Measurements from ENCODE around the gene SWT1. TPM values are rescaled to one million over a fixed set of nuclear protein-coding genes. Genes with fewer than 3 reads are reported as not detected.

SWT1 gene
- total RNA-seq, 3 donors from 2014 or later (not counting 1 experiment from before 2014, with no cell fraction given), result 4.0 to 5.3 (median 5.1) TPM

DNA sequence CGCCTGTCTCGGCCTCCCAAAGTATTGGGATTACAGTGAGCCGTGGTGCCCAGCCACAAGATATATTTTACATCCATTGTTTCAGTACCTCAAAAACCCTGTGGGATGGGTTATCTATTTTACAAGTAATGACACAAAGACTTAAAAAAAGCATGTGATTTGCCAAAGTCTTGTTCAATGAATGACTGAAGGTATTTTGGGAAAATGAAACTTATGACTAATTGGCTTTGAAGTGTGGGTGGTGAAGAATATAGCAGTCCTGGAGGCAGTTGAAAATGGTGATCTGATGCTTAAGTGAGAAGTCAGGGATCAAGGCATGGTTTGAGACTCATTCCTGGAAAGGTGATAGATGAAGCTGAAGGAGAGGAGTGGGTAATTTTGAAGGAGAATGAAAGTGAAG is 3.0 kb downstream of the SWT1 start:
- no peaks in the 10 kb centered on the region for H3K27me3 ChIP-seq (ENCODE audit: control insufficient read depth, insufficient read depth, low read length)
- DNase-seq (no peak), ATAC-seq (no peak)
- no peaks in the 10 kb centered on the region for H3K9me3 ChIP-seq (ENCODE audit: control insufficient read depth, insufficient read depth, low read length)
- 100% methylated on average over 2 of the region's 3 CpGs for WGBS (ENCODE audit: insufficient coverage)
- H3K4me3 ChIP-seq (ENCODE audit: low read length), result no peak overlapping the region
- Mint-ChIP-seq H3K4me3 (no peak overlapping the region), H3K36me3 (peaks cover under 1% of the 10 kb centered on the region), H3K4me1 (peaks cover 23 to 27% of the 10 kb centered on the region in 2 donors), H3K27ac (no peak overlapping the region), H3K9me3 (no peaks in the 10 kb centered on the region), H3K27me3 (ENCODE audit: low read depth in 2 of 2) (no peaks in the 10 kb centered on the region)
- H3K36me3 ChIP-seq (ENCODE audit: control insufficient read depth, insufficient read depth, low read length), result no peaks in the 10 kb centered on the region
- intact Hi-C loops (cut with micrococcal nuclease), result loop anchor here (5.0 to 10.0 kb wide), 3 partner anchors 188 to 535 kb away; partner anchors contain the start of gene NIBAN1
- H3K4me1 ChIP-seq (ENCODE audit: control insufficient read depth, insufficient read depth, low read length), result peaks cover 12% of the 10 kb centered on the region
- H3K27ac ChIP-seq (ENCODE audit: low read length), result no peak overlapping the region
- TF ChIP-seq, protein P1, sequence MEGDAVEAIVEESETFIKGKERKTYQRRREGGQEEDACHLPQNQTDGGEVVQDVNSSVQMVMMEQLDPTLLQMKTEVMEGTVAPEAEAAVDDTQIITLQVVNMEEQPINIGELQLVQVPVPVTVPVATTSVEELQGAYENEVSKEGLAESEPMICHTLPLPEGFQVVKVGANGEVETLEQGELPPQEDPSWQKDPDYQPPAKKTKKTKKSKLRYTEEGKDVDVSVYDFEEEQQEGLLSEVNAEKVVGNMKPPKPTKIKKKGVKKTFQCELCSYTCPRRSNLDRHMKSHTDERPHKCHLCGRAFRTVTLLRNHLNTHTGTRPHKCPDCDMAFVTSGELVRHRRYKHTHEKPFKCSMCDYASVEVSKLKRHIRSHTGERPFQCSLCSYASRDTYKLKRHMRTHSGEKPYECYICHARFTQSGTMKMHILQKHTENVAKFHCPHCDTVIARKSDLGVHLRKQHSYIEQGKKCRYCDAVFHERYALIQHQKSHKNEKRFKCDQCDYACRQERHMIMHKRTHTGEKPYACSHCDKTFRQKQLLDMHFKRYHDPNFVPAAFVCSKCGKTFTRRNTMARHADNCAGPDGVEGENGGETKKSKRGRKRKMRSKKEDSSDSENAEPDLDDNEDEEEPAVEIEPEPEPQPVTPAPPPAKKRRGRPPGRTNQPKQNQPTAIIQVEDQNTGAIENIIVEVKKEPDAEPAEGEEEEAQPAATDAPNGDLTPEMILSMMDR (IDR thresholded peaks at IDR 0.05), result no peak

DNA sequence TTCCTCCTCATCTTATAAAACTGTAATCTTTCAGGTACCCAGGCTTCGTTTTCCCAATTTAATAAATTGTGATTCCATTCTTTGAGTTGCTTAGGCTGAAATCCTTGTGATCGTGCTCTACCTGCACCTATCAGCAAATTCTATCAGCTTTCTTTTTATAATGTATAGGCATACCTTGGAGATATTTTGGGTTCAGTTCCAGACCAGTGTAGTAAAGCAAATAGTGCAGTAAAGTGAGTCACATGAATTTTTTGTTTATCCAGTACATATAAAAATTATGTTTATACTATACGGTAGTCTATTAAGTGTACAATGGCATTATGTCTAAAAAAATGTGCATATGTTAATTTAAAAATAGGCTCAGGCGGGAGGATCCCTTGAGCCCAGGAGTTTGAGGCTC is 5.5 kb downstream of the SWT1 start:
- Mint-ChIP-seq H3K36me3 (peaks cover 16% of the 10 kb centered on the region), H3K27ac (no peak overlapping the region), H3K4me1 (peaks cover 8 to 10% of the 10 kb centered on the region in 2 donors), H3K27me3 (ENCODE audit: low read depth in 2 of 2) (no peaks in the 10 kb centered on the region), H3K9me3 (no peaks in the 10 kb centered on the region), H3K4me3 (no peak overlapping the region)
- intact Hi-C loops (cut with micrococcal nuclease), result no loop called here
- Histone ChIP-seq H3K36me3 (ENCODE audit: control insufficient read depth, insufficient read depth, low read length) (no peaks in the 10 kb centered on the region), H3K4me1 (ENCODE audit: control insufficient read depth, insufficient read depth, low read length) (peaks cover 4% of the 10 kb centered on the region), H3K4me3 (ENCODE audit: low read length) (no peak overlapping the region), H3K9me3 (ENCODE audit: control insufficient read depth, insufficient read depth, low read length) (no peaks in the 10 kb centered on the region), H3K27ac (ENCODE audit: low read length) (no peak overlapping the region), H3K27me3 (ENCODE audit: control insufficient read depth, insufficient read depth, low read length) (no peaks in the 10 kb centered on the region)
- TF ChIP-seq, protein P1 (IDR thresholded peaks at IDR 0.05), result no peak
- WGBS (ENCODE audit: insufficient coverage), result 91% methylated on average over 3 of the region's 4 CpGs
- ATAC-seq (no peak), DNase-seq (no peak)

DNA sequence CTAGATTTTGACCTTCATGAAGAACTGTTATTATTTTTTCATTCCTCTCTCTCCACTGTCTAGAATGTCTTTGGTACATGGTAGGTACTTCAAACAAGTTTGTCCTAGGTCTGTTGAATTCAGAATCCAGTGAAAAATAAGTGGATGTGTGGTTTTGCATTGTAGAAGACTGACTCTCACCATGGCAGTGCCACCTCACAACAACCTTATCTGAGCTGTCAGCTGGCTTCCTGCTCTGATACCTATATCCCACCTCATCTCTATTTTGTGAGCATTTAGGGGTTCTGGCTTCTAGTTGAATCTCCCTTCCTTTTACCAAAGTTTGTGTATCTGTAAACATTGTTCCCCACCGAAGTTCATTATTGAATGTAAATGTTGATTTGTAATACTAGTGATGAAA is 9.1 kb downstream of the SWT1 start:
- no peaks in the 10 kb centered on the region for H3K27me3 ChIP-seq (ENCODE audit: control insufficient read depth, insufficient read depth, low read length)
- no peak overlapping the region for H3K27ac ChIP-seq (ENCODE audit: low read length)
- no peaks in the 10 kb centered on the region for H3K4me1 ChIP-seq (ENCODE audit: control insufficient read depth, insufficient read depth, low read length)
- Mint-ChIP-seq H3K27ac (no peak overlapping the region), H3K4me1 (peaks cover 0 to 5% of the 10 kb centered on the region in 2 donors), H3K27me3 (ENCODE audit: low read depth in 2 of 2) (no peaks in the 10 kb centered on the region), H3K4me3 (no peak overlapping the region), H3K36me3 (peaks cover 21% of the 10 kb centered on the region), H3K9me3 (no peaks in the 10 kb centered on the region)
- H3K4me3 ChIP-seq (ENCODE audit: low read length), result no peak overlapping the region
- intact Hi-C loops (cut with micrococcal nuclease), result no loop called here
- TF ChIP-seq, protein P1 (IDR thresholded peaks at IDR 0.05), result no peak
- H3K36me3 ChIP-seq (ENCODE audit: control insufficient read depth, insufficient read depth, low read length), result peaks cover 3% of the 10 kb centered on the region
- H3K9me3 ChIP-seq (ENCODE audit: control insufficient read depth, insufficient read depth, low read length), result no peaks in the 10 kb centered on the region
- ATAC-seq (no peak), DNase-seq (no peak)
- no CpG with 5 or more reads among the region's 1 CpG for WGBS (ENCODE audit: insufficient coverage)

DNA sequence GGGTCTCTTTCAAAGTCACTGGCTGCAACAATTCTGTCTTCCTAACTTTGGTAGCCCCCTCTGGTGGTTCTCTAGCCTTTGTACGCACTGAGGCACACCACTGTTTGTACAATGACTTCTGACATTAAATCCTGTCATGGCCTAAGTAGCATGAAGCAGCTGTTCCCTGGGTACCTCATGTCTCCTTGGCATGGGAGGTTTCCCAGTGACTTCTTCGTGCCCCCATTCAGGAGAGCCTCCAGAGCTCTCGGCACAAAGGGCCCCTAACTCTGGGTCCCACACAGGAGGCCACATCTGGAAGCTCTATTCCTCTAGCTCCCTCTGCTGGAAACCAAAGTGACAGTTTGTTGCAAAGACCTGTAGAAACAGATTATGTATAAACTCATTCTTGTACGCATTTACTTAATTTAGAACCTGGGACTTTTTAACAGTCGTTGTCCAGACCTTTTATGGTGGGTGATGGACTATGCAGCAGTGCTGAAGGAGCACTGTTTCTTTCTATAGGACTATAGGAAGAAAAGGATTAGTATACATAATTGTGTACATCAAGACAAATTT is 13.4 kb downstream of the SWT1 start:
- peak in 1 of 2 donors; percentile 74 for DNase-seq
- Histone ChIP-seq H3K4me1 (ENCODE audit: control insufficient read depth, insufficient read depth, low read length) (no peaks in the 10 kb centered on the region), H3K36me3 (ENCODE audit: control insufficient read depth, insufficient read depth, low read length) (peaks cover 3% of the 10 kb centered on the region), H3K27ac (ENCODE audit: low read length) (no peak overlapping the region), H3K4me3 (ENCODE audit: low read length) (no peak overlapping the region), H3K27me3 (ENCODE audit: control insufficient read depth, insufficient read depth, low read length) (no peaks in the 10 kb centered on the region), H3K9me3 (ENCODE audit: control insufficient read depth, insufficient read depth, low read length) (no peaks in the 10 kb centered on the region)
- no peak overlapping the region for H3K4me3 Mint-ChIP-seq
- H3K36me3 Mint-ChIP-seq, result peaks cover 25% of the 10 kb centered on the region
- ATAC-seq, result peak; percentile 53 to 82 (median 80)
- H3K27me3 Mint-ChIP-seq (ENCODE audit: low read depth in 2 of 2), result no peaks in the 10 kb centered on the region
- H3K9me3 Mint-ChIP-seq, result no peaks in the 10 kb centered on the region
- H3K27ac Mint-ChIP-seq, result no peak overlapping the region
- TF ChIP-seq, protein P1 (IDR thresholded peaks at IDR 0.05), result peak; percentile 55
- intact Hi-C loops (cut with micrococcal nuclease), result loop anchor here (1.0 kb wide), 1 partner anchor 365 kb away; no protein-coding TSS in a partner anchor
- 32% methylated on average over 5 of the region's 5 CpGs for WGBS (ENCODE audit: insufficient coverage)
- peaks cover 0 to 5% of the 10 kb centered on the region in 2 donors for H3K4me1 Mint-ChIP-seq
